SH-SY5Y (cell line): ENCODE results near the gene AOAH.

Experiments used
- GATA2 ChIP-seq: IDR thresholded peaks from 2 replicates; pipeline ENCODE4 v1.6.1; 2011; ENCODE audit warnings: mild to moderate bottlenecking, low read depth, low read length
- GATA3 ChIP-seq: IDR thresholded peaks from 2 replicates; pipeline ENCODE4 v1.6.1; 2011; ENCODE audit warnings: low read depth, mild to moderate bottlenecking, low read length, moderate library complexity

DNA sequence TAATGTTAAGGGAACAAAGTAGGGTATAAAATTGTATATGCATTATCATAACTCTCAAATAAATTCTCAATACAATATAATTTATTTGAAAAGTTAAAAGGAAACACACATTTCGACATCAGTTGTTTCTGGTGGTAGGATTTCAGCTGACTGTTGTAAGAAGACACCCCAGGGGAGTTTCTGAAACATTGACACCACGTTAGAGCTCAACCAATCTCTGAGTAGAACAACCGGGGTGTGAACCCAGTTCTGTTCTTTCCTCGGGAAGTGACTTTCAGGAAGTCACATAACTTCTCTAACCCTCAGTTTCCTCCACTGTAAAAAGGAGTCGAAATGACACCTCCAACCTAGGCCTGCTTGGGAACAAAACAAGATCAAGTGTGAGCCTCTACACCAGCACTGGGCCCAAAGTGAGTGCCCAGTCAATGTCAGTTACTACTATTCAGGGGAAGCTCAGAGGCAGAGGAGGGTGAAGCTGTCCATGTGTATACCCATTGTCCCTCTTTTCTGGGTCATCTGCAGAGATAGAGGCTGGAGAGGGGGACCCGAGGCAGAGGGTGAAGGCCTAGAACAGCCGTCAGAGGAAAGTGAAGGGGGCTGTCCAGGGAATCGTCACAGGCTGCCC lies 67.1 kb downstream of the AOAH start:
- TF ChIP-seq GATA2: no peak
- TF ChIP-seq GATA3: no peak
